CD4-positive, alpha-beta T cell treated with Interleukin-21 for 1 hour (primary cell): ENCODE measurements around the gene CADPS.

Experiments used
- DNase-seq: peaks from one replicate; pipeline ENCODE4 v3.0.0-alpha.2; 2020

CADPS gene

GRCh38 chr3:62727536-62727935 lies 147.7 kb downstream of the CADPS start:
- no peak for DNase-seq

- no peak for DNase-seq
Observed at GRCh38 chr3:62724503-62724902, 150.7 kb downstream of the CADPS start.

GRCh38 chr3:62723914-62724217 lies 151.3 kb downstream of the CADPS start:
- DNase-seq = no peak

GRCh38 chr3:62723166-62723913 lies 151.9 kb downstream of the CADPS start:
- no peak for DNase-seq

- DNase-seq = no peak
Observed at GRCh38 chr3:62722344-62722743, 152.9 kb downstream of the CADPS start.

- no peak for DNase-seq
Observed at GRCh38 chr3:62718515-62719320, 156.5 kb downstream of the CADPS start.

- DNase-seq = no peak
Observed at GRCh38 chr3:62718011-62718410, 157.2 kb downstream of the CADPS start.

GRCh38 chr3:62712746-62713145 lies 162.5 kb downstream of the CADPS start:
- DNase-seq = no peak

- DNase-seq = no peak
Observed at GRCh38 chr3:62710751-62711150, 164.5 kb downstream of the CADPS start.

- no peak for DNase-seq
Observed at GRCh38 chr3:62708638-62709373, 166.4 kb downstream of the CADPS start.

- no peak for DNase-seq
Observed at GRCh38 chr3:62705721-62706120, 169.5 kb downstream of the CADPS start.

- DNase-seq = no peak
Observed at GRCh38 chr3:62703451-62704167, 171.6 kb downstream of the CADPS start.

- DNase-seq = no peak
Observed at GRCh38 chr3:62700357-62700756, 174.9 kb downstream of the CADPS start.

- no peak for DNase-seq
Observed at GRCh38 chr3:62699728-62700127, 175.5 kb downstream of the CADPS start.

- no peak for DNase-seq
Observed at GRCh38 chr3:62696011-62696410, 179.2 kb downstream of the CADPS start.

- DNase-seq = no peak
Observed at GRCh38 chr3:62688812-62689211, 186.4 kb downstream of the CADPS start.

GRCh38 chr3:62688050-62688449 lies 187.2 kb downstream of the CADPS start:
- no peak for DNase-seq

GRCh38 chr3:62686503-62687294 lies 188.5 kb downstream of the CADPS start:
- no peak for DNase-seq

- no peak for DNase-seq
Observed at GRCh38 chr3:62682826-62683225, 192.4 kb downstream of the CADPS start.

- DNase-seq = no peak
Observed at GRCh38 chr3:62679988-62680387, 195.2 kb downstream of the CADPS start.

- no peak for DNase-seq
Observed at GRCh38 chr3:62678841-62679240, 196.4 kb downstream of the CADPS start.

GRCh38 chr3:62677926-62678325 lies 197.3 kb downstream of the CADPS start:
- no peak for DNase-seq
